Germinal center (tissue), 1 donor: Measurements from ENCODE around the gene RHBDD3.
A peak's percentile ranks its signal among the peaks of the same experiment; 100 is the strongest.
"Not testable (repeated sequence)": the region's sequence is repeated elsewhere in the genome, so short reads cannot be mapped to it uniquely, and the experiment has no call there.

Experiments used
- DNase-seq: peaks from one replicate; pipeline ENCODE4 v3.0.0; 2012; ENCODE audit warnings: mixed read lengths, low spot score

Gene RHBDD3

GRCh38 chr22:29247891-29248290 is 19.9 kb downstream of the RHBDD3 start:
- not testable (repeated sequence) for DNase-seq

GRCh38 chr22:29245626-29246385 is 22.0 kb downstream of the RHBDD3 start:
- peak; percentile 73 for DNase-seq

GRCh38 chr22:29244785-29245625 is 22.8 kb downstream of the RHBDD3 start:
- no peak for DNase-seq

- DNase-seq = no peak
Observed at GRCh38 chr22:29243874-29244446, 23.8 kb downstream of the RHBDD3 start.

DNA sequence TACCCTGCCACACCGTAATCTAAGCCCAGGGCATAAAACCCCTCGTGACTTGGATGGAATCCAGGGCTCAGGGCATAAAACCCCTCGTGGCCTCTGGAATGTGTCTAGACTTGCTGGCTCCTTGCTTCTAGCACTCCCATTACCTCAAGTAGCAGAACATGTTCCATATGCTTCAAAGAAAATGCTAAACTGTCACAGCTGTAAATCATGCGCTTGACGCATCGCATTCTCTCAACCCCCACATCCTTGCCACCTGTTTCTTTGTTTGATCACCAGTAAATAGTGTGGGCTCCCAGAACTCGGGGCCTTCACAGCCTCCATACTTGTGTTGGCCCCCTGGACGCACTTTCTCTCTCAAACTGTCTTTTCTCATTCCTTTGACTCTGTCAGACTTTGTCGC is 27.3 kb downstream of the RHBDD3 start:
- DNase-seq = not testable (repeated sequence)

DNA sequence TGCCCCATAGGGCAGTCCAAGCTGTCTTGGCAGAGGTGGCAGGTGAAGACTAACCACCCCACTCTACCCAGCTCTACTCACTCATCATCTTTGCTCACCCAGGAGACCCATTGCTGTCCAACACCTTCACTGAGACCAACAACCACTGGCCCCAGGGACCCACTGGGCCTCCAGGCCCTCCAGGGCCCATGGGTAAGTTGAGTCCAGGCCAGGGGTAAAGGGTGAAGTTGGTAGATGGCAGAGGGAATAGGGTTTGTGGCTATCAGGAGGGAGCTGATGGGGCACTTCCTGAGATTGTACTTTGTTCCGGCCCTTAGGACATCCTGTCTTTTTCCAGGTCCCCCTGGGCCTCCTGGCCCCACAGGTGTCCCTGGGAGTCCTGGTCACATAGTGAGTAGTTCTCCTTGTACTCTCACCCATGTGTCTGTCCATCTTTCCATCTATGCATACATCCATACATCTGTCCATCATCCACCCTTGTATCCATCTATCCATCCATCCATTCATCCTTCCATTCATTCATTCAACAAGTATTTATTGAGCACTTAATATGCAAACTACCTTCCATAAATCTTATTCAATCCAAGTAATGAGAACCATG is 34.4 kb downstream of the RHBDD3 start:
- no peak for DNase-seq

DNA sequence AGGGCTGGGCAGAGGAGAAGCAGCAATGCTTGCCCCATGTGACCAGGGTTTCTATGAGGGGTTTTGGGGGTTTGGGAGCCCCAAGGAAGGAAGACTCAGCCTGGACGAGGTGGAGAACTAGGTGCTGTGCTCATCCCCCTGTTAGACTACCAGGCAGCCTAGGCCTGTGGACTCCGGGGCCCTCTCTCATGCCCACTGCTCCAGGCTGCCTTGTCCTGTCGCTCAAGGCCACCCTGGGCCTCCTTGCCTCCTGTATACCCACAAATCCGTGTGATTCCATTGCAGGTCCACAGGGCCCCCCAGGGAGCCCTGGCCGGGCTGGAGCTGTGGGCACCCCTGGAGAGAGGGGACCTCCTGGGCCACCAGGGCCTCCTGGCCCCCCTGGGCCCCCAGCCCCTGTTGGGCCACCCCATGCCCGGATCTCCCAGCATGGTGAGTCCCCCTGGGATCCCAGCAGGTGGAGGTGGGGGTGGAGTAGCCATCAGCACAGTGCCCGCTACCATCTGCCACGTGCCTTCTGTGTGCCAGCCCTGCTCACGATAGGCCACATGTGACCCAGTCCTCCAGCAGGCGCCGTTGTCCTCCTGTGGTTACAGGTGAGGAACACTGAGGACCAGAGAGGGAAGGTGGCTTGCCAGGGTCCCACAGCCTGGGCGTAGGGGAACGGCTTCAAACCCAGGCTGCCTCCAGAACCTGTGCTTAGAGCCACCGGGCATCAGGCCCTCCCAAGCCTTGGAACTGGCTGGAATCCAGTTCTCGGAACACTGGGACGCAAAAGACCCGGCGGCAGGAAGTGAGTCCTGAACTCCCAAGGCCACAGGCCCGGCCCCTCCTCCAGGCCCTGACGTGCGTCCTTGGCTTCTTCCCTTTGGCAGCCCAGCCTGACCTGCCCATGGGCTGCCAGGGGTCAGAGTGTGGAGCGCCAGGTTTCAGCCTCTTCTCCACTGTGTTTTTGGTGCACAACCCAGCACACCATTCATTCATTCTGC is 35.5 kb downstream of the RHBDD3 start:
- DNase-seq = no peak

GRCh38 chr22:29230972-29231875 is 36.6 kb downstream of the RHBDD3 start:
- DNase-seq = no peak

DNA sequence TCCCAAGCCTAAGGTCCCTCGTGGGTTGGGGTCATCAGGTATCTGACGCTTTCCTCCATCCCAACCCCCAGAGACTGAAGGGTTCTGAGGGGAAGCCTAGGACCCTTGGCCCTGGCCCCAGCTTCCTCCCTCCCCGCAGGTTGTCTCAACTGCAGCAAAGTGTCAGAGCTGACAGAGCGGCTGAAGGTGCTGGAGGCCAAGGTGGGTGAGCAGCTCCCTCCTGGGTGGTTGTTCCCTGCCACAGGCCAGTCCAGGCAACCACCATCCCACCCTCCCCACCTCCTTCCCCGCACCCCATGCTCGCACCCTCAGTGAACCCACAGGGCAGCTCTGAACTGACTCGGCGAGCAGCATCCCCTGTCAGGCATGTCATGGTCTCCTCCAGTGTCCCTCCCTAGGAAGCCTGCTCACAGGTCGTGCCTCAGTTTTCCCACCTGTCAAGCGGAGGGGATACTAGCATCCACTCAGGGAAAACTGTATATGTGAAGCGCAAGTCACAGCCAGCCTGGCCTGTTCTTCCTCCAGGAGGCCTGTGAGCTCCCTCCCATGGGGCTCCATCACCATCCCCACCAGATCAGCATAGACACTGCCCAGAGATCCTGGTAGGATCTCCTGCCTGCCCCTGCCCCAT is 41.3 kb downstream of the RHBDD3 start:
- no peak for DNase-seq

DNA sequence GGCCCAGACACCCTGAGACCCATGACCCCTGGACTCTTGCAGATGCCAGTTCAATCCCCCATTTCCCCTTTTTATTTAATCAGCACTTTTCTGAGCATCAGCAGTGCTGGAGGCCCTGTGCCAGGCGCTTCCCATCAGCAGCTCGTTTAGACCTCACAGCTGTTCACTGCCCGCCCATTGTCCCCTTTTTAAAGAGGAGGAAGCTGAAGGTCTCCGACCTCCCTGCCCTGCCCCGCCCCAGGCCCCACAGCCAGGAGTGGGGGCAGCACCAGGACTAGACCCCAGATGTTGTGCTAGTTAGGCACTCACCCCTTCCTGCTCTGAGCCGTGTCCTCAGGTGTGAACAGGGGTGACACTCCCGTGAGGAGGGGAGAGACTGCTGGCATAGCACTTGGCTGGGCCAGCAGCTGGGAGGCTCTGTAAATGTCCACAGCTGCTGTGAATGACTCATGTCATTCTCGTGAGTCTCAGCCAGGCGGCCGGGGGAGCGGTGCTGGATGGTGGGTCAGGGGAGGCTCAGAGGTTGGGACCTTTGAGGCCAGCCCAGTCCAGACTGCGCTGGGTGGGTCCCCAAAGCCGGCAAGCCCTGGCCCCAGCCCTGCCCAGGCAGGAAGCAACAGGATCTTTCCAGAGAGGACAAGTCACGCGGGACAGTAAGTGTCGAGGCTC is 42.2 kb downstream of the RHBDD3 start:
- DNase-seq = no peak

DNA sequence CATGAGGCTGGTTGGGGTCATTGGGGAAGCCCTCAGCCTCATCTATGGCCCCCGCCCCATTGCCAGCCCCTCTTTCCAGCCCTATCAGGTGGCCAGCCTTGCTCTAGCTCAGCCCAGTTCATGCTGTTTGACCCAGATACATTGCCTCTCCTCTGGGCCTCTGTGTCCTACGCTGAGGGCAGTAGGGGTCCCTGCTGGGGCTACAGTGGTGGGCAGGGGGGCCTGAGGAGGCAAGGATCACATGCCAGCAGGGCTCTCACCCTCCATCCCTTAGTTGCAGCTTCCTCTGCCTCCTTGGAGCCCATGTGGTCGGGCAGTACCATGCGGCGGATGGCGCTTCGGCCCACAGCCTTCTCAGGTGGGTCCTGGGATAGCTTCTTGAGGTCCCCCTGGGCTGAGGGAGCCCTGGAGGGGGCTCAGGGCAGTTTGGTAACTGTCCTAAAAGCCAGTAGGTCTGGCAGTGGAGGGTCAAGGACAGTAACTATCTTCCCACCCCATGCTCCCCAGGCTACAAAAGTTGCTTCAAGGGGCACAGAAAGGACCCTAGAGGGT is 42.8 kb downstream of the RHBDD3 start:
- no peak for DNase-seq

GRCh38 chr22:29224121-29224858 is 43.5 kb downstream of the RHBDD3 start:
- DNase-seq = no peak

DNA sequence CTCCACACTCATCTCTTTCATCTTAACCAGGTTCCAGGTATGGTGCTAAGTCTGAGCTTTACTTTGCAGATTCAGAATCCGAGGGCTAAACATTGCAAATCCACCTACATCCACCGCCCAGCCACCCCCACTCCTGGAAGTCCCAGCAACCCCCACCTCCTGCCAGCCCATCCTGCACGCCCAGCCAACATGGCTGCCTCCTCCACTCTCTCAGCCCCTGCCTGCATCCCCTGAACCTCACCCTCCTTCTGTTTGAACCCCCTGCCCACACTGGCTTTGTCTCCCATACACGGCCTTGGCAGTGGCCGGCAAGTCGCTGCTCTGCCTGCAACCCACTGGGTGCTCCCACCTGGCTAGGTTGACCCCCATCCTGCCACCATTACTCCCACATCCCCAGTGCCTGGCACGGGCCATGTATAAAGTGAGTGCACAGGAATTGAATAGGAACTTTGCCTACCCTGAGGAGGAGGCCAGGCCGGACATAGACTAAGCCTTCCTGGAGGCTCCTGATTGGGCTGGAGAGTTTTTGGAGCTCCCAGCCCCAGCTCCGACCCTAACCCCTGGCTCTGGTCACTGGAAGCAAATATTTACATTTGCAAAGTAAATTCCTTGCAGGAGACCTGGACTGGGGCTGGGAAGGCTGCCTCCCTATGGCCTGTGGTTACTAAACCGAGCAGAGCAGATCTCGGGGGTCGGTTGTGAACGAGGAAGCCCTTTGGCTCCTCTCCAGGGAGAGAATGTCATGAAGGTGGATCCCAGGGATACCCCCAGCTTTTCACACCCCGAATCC is 47.7 kb downstream of the RHBDD3 start:
- DNase-seq = no peak

- not testable (repeated sequence) for DNase-seq
Observed at GRCh38 chr22:29219409-29219782, 48.4 kb downstream of the RHBDD3 start.

GRCh38 chr22:29218758-29219408 is 48.9 kb downstream of the RHBDD3 start:
- DNase-seq = no peak

DNA sequence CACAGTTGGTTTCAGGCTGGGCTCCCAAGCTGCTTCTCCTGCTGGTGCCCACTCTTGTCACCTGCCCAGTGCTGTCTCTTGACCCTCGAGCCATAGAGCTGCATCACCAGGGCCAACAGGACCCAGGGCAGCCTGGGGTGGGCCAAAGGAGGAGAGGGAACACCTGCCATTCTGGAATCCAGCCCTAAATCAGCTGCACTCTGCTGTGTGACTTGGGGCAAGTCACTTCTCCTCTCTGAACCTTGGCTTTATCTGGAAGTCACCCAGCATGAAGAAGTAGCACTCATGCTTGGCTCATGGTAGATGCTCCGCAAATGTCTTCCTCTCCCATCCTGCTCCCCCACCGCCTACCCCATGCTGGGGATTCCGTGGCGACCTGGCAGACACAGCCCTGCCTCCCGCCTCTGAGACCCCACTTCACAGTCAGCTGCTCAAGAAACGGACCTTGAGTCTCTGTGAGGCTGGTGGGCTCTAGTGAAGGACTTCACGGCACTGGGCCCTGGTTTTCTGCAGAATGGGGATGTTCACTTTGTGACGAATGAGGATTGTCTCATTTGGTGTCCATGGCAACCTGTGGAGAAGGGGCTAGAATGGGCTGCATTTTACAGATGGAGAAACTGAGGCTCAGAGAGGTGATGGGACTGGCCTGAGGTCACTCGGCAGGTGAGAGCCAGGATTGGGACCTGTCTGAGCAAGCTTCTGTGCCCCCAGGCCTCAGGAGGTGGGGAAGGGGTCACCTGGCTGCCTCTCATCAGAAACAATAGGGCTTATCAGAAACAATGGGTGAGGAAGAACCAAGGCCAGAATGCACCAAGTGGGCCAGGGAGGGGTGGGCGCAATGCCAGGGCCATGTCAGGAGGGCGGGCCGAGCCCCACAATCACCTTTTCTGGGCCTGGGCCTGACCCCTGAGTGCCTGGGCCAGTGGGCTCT is 49.7 kb downstream of the RHBDD3 start:
- DNase-seq = no peak
